Astrocyte (in vitro differentiated cells and primary cell): ENCODE data around the gene INPP4B. TPM values are rescaled to one million over a fixed set of nuclear protein-coding genes. Genes with fewer than 3 reads are reported as not detected.
A peak's percentile ranks its signal among the peaks of the same experiment; 100 is the strongest.

Source experiments
- DNase-seq: peaks from one replicate; pipeline ENCODE4 v3.0.0-alpha.2; 2010; ENCODE audit warnings: low read depth
- FAIRE-seq: peaks from 2 replicates; lab custom pipeline; 2011; peaks lifted over from hg19 to GRCh38; lab: Jason Lieb, UNC
- H2AFZ ChIP-seq: 2 replicates; pipeline ENCODE4 v1.6.0; 2012; ENCODE audit warnings: low read depth, low read length, inconsistent platforms
- H3K27ac ChIP-seq: 2 replicates; pipeline ENCODE4 v1.5.1; 2011; ENCODE audit warnings: low read depth, low read length, inconsistent platforms
- H3K27me3 ChIP-seq: 2 replicates; pipeline ENCODE4 v1.6.0; 2011; ENCODE audit warnings: low read length, inconsistent platforms; ENCODE audit not compliant: insufficient read depth
- H3K36me3 ChIP-seq: 2 replicates; pipeline ENCODE4 v1.5.1; 2011; ENCODE audit warnings: low read length, inconsistent platforms; ENCODE audit not compliant: insufficient read depth
- H3K4me1 ChIP-seq: 2 replicates; pipeline ENCODE4 v1.5.1; 2011; ENCODE audit warnings: low read length, inconsistent platforms; ENCODE audit not compliant: insufficient read depth
- H3K4me2 ChIP-seq: 2 replicates; pipeline ENCODE4 v1.6.0; 2012; ENCODE audit warnings: low read length, inconsistent platforms
- H3K4me3 ChIP-seq: 2 replicates; pipeline ENCODE4 v1.5.1; 2011; ENCODE audit warnings: low read depth, mild to moderate bottlenecking, low read length, inconsistent platforms; ENCODE audit not compliant: insufficient read depth
- H3K79me2 ChIP-seq: 2 replicates; pipeline ENCODE4 v1.6.0; 2012; ENCODE audit warnings: mild to moderate bottlenecking, low read length, inconsistent platforms; ENCODE audit not compliant: insufficient read depth
- H3K9ac ChIP-seq: 2 replicates; pipeline ENCODE4 v1.6.0; 2012; ENCODE audit warnings: mild to moderate bottlenecking, low read length, inconsistent platforms
- H3K9me3 ChIP-seq: 2 replicates; pipeline ENCODE4 v1.5.1; 2012; ENCODE audit warnings: low read depth, mild to moderate bottlenecking, low read length, inconsistent platforms; ENCODE audit not compliant: insufficient read depth
- H4K20me1 ChIP-seq: 2 replicates; pipeline ENCODE4 v1.6.0; 2012; ENCODE audit warnings: low read length, inconsistent platforms; ENCODE audit not compliant: insufficient read depth
- H3K27ac Mint-ChIP-seq: one replicate; pipeline ENCODE4 v1.8.0; 2021; ENCODE audit warnings: mild to moderate bottlenecking, mixed read lengths; ENCODE audit not compliant: unreplicated experiment
- H3K27me3 Mint-ChIP-seq: one replicate; pipeline ENCODE4 v1.8.0; 2021; ENCODE audit warnings: low read depth, mixed read lengths; ENCODE audit not compliant: unreplicated experiment
- H3K36me3 Mint-ChIP-seq: one replicate; pipeline ENCODE4 v1.8.0; 2021; ENCODE audit warnings: low read depth, mixed read lengths; ENCODE audit not compliant: unreplicated experiment
- H3K4me1 Mint-ChIP-seq: one replicate; pipeline ENCODE4 v1.8.0; 2021; ENCODE audit warnings: low read depth, mixed read lengths; ENCODE audit not compliant: unreplicated experiment
- H3K4me3 Mint-ChIP-seq: one replicate; pipeline ENCODE4 v1.8.0; 2021; ENCODE audit warnings: mild to moderate bottlenecking, moderate library complexity, mixed read lengths; ENCODE audit not compliant: unreplicated experiment
- H3K9me3 Mint-ChIP-seq: one replicate; pipeline ENCODE4 v1.8.0; 2021; ENCODE audit warnings: mild to moderate bottlenecking, mixed read lengths; ENCODE audit not compliant: unreplicated experiment
- EZH2 ChIP-seq: IDR thresholded peaks from 2 replicates; pipeline ENCODE4 v1.6.1; 2012; ENCODE audit warnings: mild to moderate bottlenecking, low read length, inconsistent platforms; ENCODE audit not compliant: insufficient read depth
- total RNA-seq: library from RNA; stranded (reverse); gene quantifications from 2 replicates; pipeline ENCODE4 v1.2.1, GENCODE V29; 2021
- TF ChIP-seq, protein P1 (sequence below): IDR thresholded peaks from 2 replicates; pipeline ENCODE4 v1.5.1; 2011; ENCODE audit warnings: low read depth, mild to moderate bottlenecking, inconsistent platforms, low read length, moderate library complexity; ENCODE audit not compliant: insufficient read depth

The INPP4B gene
- total RNA-seq, 1 donor from 2014 or later = 2.8 TPM

DNA sequence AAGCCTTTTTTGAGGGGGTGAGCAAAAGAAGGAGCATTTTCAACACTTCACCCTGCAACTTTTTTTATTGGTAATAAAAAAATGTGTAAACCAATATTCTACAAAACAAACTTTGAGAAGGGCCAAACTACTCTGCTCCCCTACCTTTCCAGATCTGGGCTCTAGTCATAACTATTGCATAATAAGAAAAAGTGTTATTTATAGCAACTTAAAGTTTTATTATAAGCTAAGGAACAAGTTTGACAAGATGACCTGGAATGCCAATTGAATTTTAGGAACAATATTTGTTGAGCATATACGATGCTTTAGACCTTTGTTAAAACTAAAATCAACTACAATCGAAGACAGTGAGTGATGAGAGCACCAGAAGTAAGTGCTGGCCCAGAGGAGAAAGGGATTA is 800.1 kb downstream of the INPP4B start:
- no peaks in the 10 kb centered on the region for H3K27me3 Mint-ChIP-seq
- no peaks in the 10 kb centered on the region for H3K9me3 ChIP-seq

DNA sequence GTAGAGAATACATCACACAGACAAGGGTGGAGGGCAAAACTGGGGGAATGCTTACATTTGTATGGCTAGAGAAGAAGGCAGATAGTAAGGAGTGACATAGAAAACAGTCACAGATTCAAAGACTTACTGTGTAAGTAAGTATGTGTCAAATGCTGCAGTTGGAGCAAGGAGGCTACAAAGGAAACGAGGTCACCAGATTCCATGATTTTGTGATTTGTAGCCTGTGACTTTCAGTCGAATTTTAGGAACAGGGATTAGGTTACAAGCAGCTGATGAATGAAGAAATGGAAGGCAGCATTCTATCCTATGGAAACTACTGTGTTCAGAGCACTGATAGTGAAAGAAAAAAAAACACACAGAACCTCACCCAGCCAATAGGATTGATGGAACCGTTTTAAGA is 801.8 kb downstream of the INPP4B start:
- Mint-ChIP-seq H3K36me3 (no peaks in the 10 kb centered on the region), H3K4me3 (no peak overlapping the region), H3K27ac (no peak overlapping the region), H3K4me1 (peaks cover 3% of the 10 kb centered on the region), H3K27me3 (no peaks in the 10 kb centered on the region), H3K9me3 (no peaks in the 10 kb centered on the region)
- H3K4me2 ChIP-seq = no peak overlapping the region
- no peaks in the 10 kb centered on the region for H3K79me2 ChIP-seq
- H3K4me1 ChIP-seq = peaks cover 6% of the 10 kb centered on the region
- FAIRE-seq (no peak), DNase-seq (peak; percentile 36)
- no peak overlapping the region for H3K9ac ChIP-seq
- TF ChIP-seq, protein P1, sequence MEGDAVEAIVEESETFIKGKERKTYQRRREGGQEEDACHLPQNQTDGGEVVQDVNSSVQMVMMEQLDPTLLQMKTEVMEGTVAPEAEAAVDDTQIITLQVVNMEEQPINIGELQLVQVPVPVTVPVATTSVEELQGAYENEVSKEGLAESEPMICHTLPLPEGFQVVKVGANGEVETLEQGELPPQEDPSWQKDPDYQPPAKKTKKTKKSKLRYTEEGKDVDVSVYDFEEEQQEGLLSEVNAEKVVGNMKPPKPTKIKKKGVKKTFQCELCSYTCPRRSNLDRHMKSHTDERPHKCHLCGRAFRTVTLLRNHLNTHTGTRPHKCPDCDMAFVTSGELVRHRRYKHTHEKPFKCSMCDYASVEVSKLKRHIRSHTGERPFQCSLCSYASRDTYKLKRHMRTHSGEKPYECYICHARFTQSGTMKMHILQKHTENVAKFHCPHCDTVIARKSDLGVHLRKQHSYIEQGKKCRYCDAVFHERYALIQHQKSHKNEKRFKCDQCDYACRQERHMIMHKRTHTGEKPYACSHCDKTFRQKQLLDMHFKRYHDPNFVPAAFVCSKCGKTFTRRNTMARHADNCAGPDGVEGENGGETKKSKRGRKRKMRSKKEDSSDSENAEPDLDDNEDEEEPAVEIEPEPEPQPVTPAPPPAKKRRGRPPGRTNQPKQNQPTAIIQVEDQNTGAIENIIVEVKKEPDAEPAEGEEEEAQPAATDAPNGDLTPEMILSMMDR = no peak
- no peak for TF ChIP-seq EZH2
- H3K27ac ChIP-seq = no peak overlapping the region
- no peaks in the 10 kb centered on the region for H3K9me3 ChIP-seq
- no peaks in the 10 kb centered on the region for H4K20me1 ChIP-seq
- no peaks in the 10 kb centered on the region for H3K36me3 ChIP-seq
- no peak overlapping the region for H2AFZ ChIP-seq
- H3K4me3 ChIP-seq = no peak overlapping the region
- H3K27me3 ChIP-seq = no peaks in the 10 kb centered on the region

More for the DNA sequence above, 800.1 kb downstream of the INPP4B start:
- no peaks in the 10 kb centered on the region for H3K9me3 Mint-ChIP-seq
- H3K4me1 ChIP-seq = peaks cover 6% of the 10 kb centered on the region
- no peaks in the 10 kb centered on the region for H3K79me2 ChIP-seq
- FAIRE-seq = no peak
- no peaks in the 10 kb centered on the region for H3K27me3 ChIP-seq
- H2AFZ ChIP-seq = no peak overlapping the region
- H4K20me1 ChIP-seq = no peaks in the 10 kb centered on the region
- H3K9ac ChIP-seq = no peak overlapping the region
- H3K36me3 ChIP-seq = no peaks in the 10 kb centered on the region
- H3K4me3 ChIP-seq = no peak overlapping the region
- H3K4me3 Mint-ChIP-seq = no peak overlapping the region
- no peak overlapping the region for H3K4me2 ChIP-seq
- H3K27ac Mint-ChIP-seq = no peak overlapping the region
- no peak overlapping the region for H3K27ac ChIP-seq
- DNase-seq = no peak
- peaks cover 3% of the 10 kb centered on the region for H3K4me1 Mint-ChIP-seq
- no peaks in the 10 kb centered on the region for H3K36me3 Mint-ChIP-seq
- TF ChIP-seq, protein P1 = no peak
- no peak for TF ChIP-seq EZH2

DNA sequence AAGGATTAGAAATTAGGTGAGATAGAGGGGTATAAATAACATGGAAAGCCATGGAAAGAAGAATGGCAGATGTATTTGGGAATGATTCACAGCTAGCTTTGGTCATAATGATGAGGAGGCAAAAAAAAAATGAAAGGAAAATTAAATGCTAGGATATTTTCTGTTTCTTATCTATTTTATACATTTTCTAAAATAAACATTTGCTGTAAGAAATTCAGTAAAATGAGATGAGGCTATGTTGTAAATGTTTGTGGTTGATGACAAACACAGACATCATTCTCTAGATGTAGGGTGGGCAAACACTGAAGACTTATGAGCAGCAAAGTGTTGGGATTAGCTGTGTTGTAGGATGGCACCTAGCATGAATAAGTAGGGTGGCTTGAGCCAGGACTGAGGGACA is 802.6 kb downstream of the INPP4B start:
- no peak for FAIRE-seq
- peaks cover 3% of the 10 kb centered on the region for H3K4me1 Mint-ChIP-seq
- no peak overlapping the region for H3K27ac Mint-ChIP-seq
- Histone ChIP-seq H3K27me3 (no peaks in the 10 kb centered on the region), H3K9ac (no peak overlapping the region), H3K4me2 (peak overlapping the region; percentile 42), H4K20me1 (no peaks in the 10 kb centered on the region), H3K9me3 (no peaks in the 10 kb centered on the region), H3K4me1 (peaks cover 6% of the 10 kb centered on the region), H2AFZ (no peak overlapping the region), H3K79me2 (no peaks in the 10 kb centered on the region), H3K27ac (no peak overlapping the region), H3K4me3 (no peak overlapping the region), H3K36me3 (no peaks in the 10 kb centered on the region)
- no peaks in the 10 kb centered on the region for H3K27me3 Mint-ChIP-seq
- DNase-seq = peak; percentile 57
- no peaks in the 10 kb centered on the region for H3K36me3 Mint-ChIP-seq
- TF ChIP-seq EZH2 = no peak
- TF ChIP-seq, protein P1 = no peak
- H3K9me3 Mint-ChIP-seq = no peaks in the 10 kb centered on the region
- H3K4me3 Mint-ChIP-seq = no peak overlapping the region
